Trophoblast cell (in vitro differentiated cells and primary cell): Measurements from ENCODE around the gene GPRIN1.

ENCODE experiments used
- DNase-seq, 2 donors: peaks; one replicate each; pipeline ENCODE4 v3.0.0-alpha.2; 2016
- H2AFZ ChIP-seq: 2 replicates; pipeline ENCODE4 v1.6.1; 2013; ENCODE audit warnings: low read length, moderate library complexity, mild to moderate bottlenecking; ENCODE audit not compliant: insufficient read depth, poor library complexity
- H2AK5ac ChIP-seq: 2 replicates; pipeline ENCODE4 v1.6.1; 2013; ENCODE audit warnings: mild to moderate bottlenecking, low read length
- H2BK120ac ChIP-seq: 2 replicates; pipeline ENCODE4 v1.6.1; 2013; ENCODE audit warnings: low read length, mild to moderate bottlenecking, moderate library complexity; ENCODE audit not compliant: insufficient read depth, poor library complexity
- H2BK12ac ChIP-seq: 2 replicates; pipeline ENCODE4 v1.6.1; 2013; ENCODE audit warnings: mild to moderate bottlenecking, low read length, moderate library complexity
- H2BK5ac ChIP-seq: 2 replicates; pipeline ENCODE4 v1.6.1; 2013; ENCODE audit warnings: low read length, low read depth, moderate library complexity, mild to moderate bottlenecking; ENCODE audit not compliant: poor library complexity
- H3K14ac ChIP-seq: 2 replicates; pipeline ENCODE4 v1.6.1; 2013; ENCODE audit warnings: mild to moderate bottlenecking, low read length
- H3K18ac ChIP-seq: 2 replicates; pipeline ENCODE4 v1.6.1; 2013; ENCODE audit warnings: mild to moderate bottlenecking, low read length
- H3K23ac ChIP-seq: 2 replicates; pipeline ENCODE4 v1.6.1; 2013; ENCODE audit warnings: low read length
- H3K27ac ChIP-seq: 2 replicates; pipeline ENCODE4 v1.5.1; 2013; ENCODE audit warnings: low read depth, mild to moderate bottlenecking, inconsistent platforms, low read length, moderate library complexity
- H3K27me3 ChIP-seq: 2 replicates; pipeline ENCODE4 v1.6.1; 2013; ENCODE audit warnings: inconsistent platforms, mild to moderate bottlenecking, low read length, moderate library complexity; ENCODE audit not compliant: insufficient read depth
- H3K36me3 ChIP-seq, 2 experiments: 1 replicate in 1 of 2; 2 replicates in 1 of 2; pipeline ENCODE4 v1.6.1; 2013; ENCODE audit warnings: low read length in 2 of 2, mild to moderate bottlenecking in 2 of 2, moderate library complexity in 1 of 2; ENCODE audit not compliant: insufficient read depth in 2 of 2, control insufficient read depth in 1 of 2
- H3K4ac ChIP-seq: 2 replicates; pipeline ENCODE4 v1.6.1; 2013; ENCODE audit warnings: low read depth, mild to moderate bottlenecking, low read length, moderate library complexity
- H3K4me1 ChIP-seq, 2 experiments: 1 replicate in 1 of 2; 2 replicates in 1 of 2; pipeline ENCODE4 v1.6.1; 2013; ENCODE audit warnings: low read length in 2 of 2, mild to moderate bottlenecking in 2 of 2, moderate library complexity in 1 of 2; ENCODE audit not compliant: insufficient read depth in 2 of 2, control insufficient read depth in 1 of 2
- H3K4me2 ChIP-seq: 2 replicates; pipeline ENCODE4 v1.6.1; 2013; ENCODE audit warnings: inconsistent platforms, mild to moderate bottlenecking, low read length, moderate library complexity
- H3K4me3 ChIP-seq: 2 replicates; pipeline ENCODE4 v1.5.1; 2013; ENCODE audit warnings: mild to moderate bottlenecking, low read depth, low read length, inconsistent platforms
- H3K79me1 ChIP-seq: one replicate; pipeline ENCODE4 v1.6.1; 2013; ENCODE audit warnings: low read length
- H3K79me2 ChIP-seq: 2 replicates; pipeline ENCODE4 v1.6.1; 2013; ENCODE audit warnings: low read length, mild to moderate bottlenecking; ENCODE audit not compliant: control insufficient read depth, insufficient read depth, poor library complexity
- H3K9ac ChIP-seq: 2 replicates; pipeline ENCODE4 v1.6.1; 2013; ENCODE audit warnings: mild to moderate bottlenecking, low read length
- H3K9me3 ChIP-seq: 2 replicates; pipeline ENCODE4 v1.6.1; 2013; ENCODE audit warnings: low read depth, mild to moderate bottlenecking, control low read depth, inconsistent platforms, low read length; ENCODE audit not compliant: insufficient read depth
- H4K12ac ChIP-seq: 2 replicates; pipeline ENCODE4 v1.6.1; 2013; ENCODE audit warnings: low read depth, mild to moderate bottlenecking, low read length, moderate library complexity
- H4K8ac ChIP-seq: 2 replicates; pipeline ENCODE4 v1.6.1; 2013; ENCODE audit warnings: low read depth, mild to moderate bottlenecking, low read length, moderate library complexity
- H4K91ac ChIP-seq: one replicate; pipeline ENCODE4 v1.6.1; 2013; ENCODE audit warnings: low read depth, mild to moderate bottlenecking, low read length, moderate library complexity
- WGBS: extraction: QIAGEN DNeasy Blood & Tissue Kit; methylation state at CpG from one replicate; pipeline ENCODE4 v1.1.7; 2013; ENCODE audit warnings: missing lambda C conversion rate; ENCODE audit not compliant: insufficient read length, insufficient coverage; ENCODE audit errors: extremely low coverage; 5-methylcytosine and 5-hydroxymethylcytosine counted together

Gene GPRIN1

GRCh38 chr5:176627582-176627981, 17.6 kb upstream of the GPRIN1 start:
- peaks cover 34% of the 10 kb centered on the region for H3K27me3 ChIP-seq
- DNase-seq: no peak
- H3K14ac ChIP-seq: no peak overlapping the region
- no peak overlapping the region for H3K23ac ChIP-seq
- no peaks in the 10 kb centered on the region for H3K79me2 ChIP-seq
- peaks cover 4% of the 10 kb centered on the region for H3K9me3 ChIP-seq
- H3K4me1 ChIP-seq: peaks cover 0 to 6% of the 10 kb centered on the region in 2 experiments
- no peak overlapping the region for H2BK12ac ChIP-seq
- no peak overlapping the region for H4K91ac ChIP-seq
- H3K79me1 ChIP-seq: no peaks in the 10 kb centered on the region
- H2AK5ac ChIP-seq: no peak overlapping the region
- no peak overlapping the region for H3K4me3 ChIP-seq
- no peak overlapping the region for H4K12ac ChIP-seq
- H3K4me2 ChIP-seq: no peak overlapping the region
- H3K9ac ChIP-seq: no peak overlapping the region
- H2BK120ac ChIP-seq: no peak overlapping the region
- no peak overlapping the region for H2AFZ ChIP-seq
- H4K8ac ChIP-seq: no peak overlapping the region
- H3K27ac ChIP-seq: no peak overlapping the region
- H3K4ac ChIP-seq: no peak overlapping the region
- no CpG with 5 or more reads among the region's 5 CpGs for WGBS
- no peak overlapping the region for H2BK5ac ChIP-seq
- no peaks in the 10 kb centered on the region for H3K36me3 ChIP-seq
- H3K18ac ChIP-seq: no peak overlapping the region

- H2BK120ac ChIP-seq: no peak overlapping the region
These were observed 16.9 kb upstream of the GPRIN1 start for GRCh38 chr5:176626876-176627236.

GRCh38 chr5:176625966-176626875, 16.3 kb upstream of the GPRIN1 start:
- no peak overlapping the region for H3K4me3 ChIP-seq
- H3K18ac ChIP-seq: no peak overlapping the region
- no peak overlapping the region for H4K12ac ChIP-seq
- H3K23ac ChIP-seq: no peak overlapping the region
- H2AFZ ChIP-seq: no peak overlapping the region
- H2AK5ac ChIP-seq: no peak overlapping the region
- no peak overlapping the region for H3K14ac ChIP-seq
- H2BK120ac ChIP-seq: no peak overlapping the region
- no peaks in the 10 kb centered on the region for H3K79me2 ChIP-seq
- peaks cover 4% of the 10 kb centered on the region for H3K9me3 ChIP-seq
- H4K91ac ChIP-seq: no peak overlapping the region
- H3K27me3 ChIP-seq: peaks cover 30% of the 10 kb centered on the region
- H3K36me3 ChIP-seq: no peaks in the 10 kb centered on the region
- H3K4me2 ChIP-seq: no peak overlapping the region
- no peak overlapping the region for H3K4ac ChIP-seq
- no peak overlapping the region for H2BK5ac ChIP-seq
- no peak overlapping the region for H4K8ac ChIP-seq
- H3K79me1 ChIP-seq: no peaks in the 10 kb centered on the region
- no peak overlapping the region for H3K27ac ChIP-seq
- WGBS: no CpG with 5 or more reads among the region's 25 CpGs
- no peak overlapping the region for H2BK12ac ChIP-seq
- DNase-seq: no peak
- no peak overlapping the region for H3K9ac ChIP-seq
- peaks cover 0 to 6% of the 10 kb centered on the region in 2 experiments for H3K4me1 ChIP-seq

More at GRCh38 chr5:176626876-176627236, 16.9 kb upstream of the GPRIN1 start:
- no CpG with 5 or more reads among the region's 7 CpGs for WGBS
- Histone ChIP-seq H3K23ac (no peak overlapping the region), H3K9me3 (peaks cover 4% of the 10 kb centered on the region), H3K18ac (no peak overlapping the region), H2BK12ac (no peak overlapping the region), H3K79me2 (no peaks in the 10 kb centered on the region), H2BK5ac (no peak overlapping the region), H4K8ac (no peak overlapping the region), H3K27ac (no peak overlapping the region), H3K4me2 (no peak overlapping the region), H3K4ac (no peak overlapping the region), H3K27me3 (peaks cover 34% of the 10 kb centered on the region), H3K79me1 (no peaks in the 10 kb centered on the region), H3K4me3 (no peak overlapping the region), H3K14ac (no peak overlapping the region), H2AK5ac (no peak overlapping the region), H4K12ac (no peak overlapping the region), H3K36me3 (no peaks in the 10 kb centered on the region), H3K4me1 (peaks cover 0 to 6% of the 10 kb centered on the region in 2 experiments), H2AFZ (no peak overlapping the region), H4K91ac (no peak overlapping the region), H3K9ac (no peak overlapping the region)
- no peak for DNase-seq

- Histone ChIP-seq H3K4me3 (no peak overlapping the region), H2BK12ac (no peak overlapping the region), H3K79me2 (no peaks in the 10 kb centered on the region), H2BK120ac (no peak overlapping the region), H3K18ac (no peak overlapping the region), H4K91ac (no peak overlapping the region), H3K27ac (no peak overlapping the region), H4K12ac (no peak overlapping the region), H3K79me1 (no peaks in the 10 kb centered on the region), H4K8ac (no peak overlapping the region), H2AK5ac (no peak overlapping the region), H2BK5ac (no peak overlapping the region), H2AFZ (no peak overlapping the region), H3K23ac (no peak overlapping the region), H3K14ac (no peak overlapping the region), H3K9me3 (peaks cover 4% of the 10 kb centered on the region), H3K4me1 (peaks cover 0 to 6% of the 10 kb centered on the region in 2 experiments), H3K36me3 (no peaks in the 10 kb centered on the region), H3K4me2 (no peak overlapping the region), H3K27me3 (peaks cover 26% of the 10 kb centered on the region), H3K4ac (no peak overlapping the region), H3K9ac (no peak overlapping the region)
- WGBS: no CpG with 5 or more reads among the region's 2 CpGs
- DNase-seq: no peak
These were observed 15.6 kb upstream of the GPRIN1 start for GRCh38 chr5:176625512-176625911.
